GM12878 (cell line): Measurements from ENCODE around the gene CREB3L4. TPM values are rescaled to one million over a fixed set of nuclear protein-coding genes. Genes with fewer than 3 reads are reported as not detected.

ENCODE experiments used
- ATAC-seq: fragments of 200-7000 bp; cut with Tn5 transposase; 3 replicates; pipeline ENCODE4 v1.9.1; 2020; ENCODE audit warnings: mild to moderate bottlenecking, moderate library complexity
- BruUV-seq: library from RNA; stranded (reverse); fragments of 400-500 nt; replicated peaks from 2 replicates; lab custom pipeline; 2021; lab: Mats Ljungman, UMichigan
- CTCF ChIA-PET: fragments of 300-600 bp; sonication (Branson Sonifier 250); formaldehyde crosslinking; extraction: SDS; loops from one replicate; lab custom pipeline; 2021; ENCODE audit warnings: inconsistent platforms; lab: Yijun Ruan, JAX
- POLR2A ChIA-PET: fragments of 350-600 bp; formaldehyde crosslinking; extraction: SDS; loops from one replicate; lab custom pipeline; 2021; ENCODE audit warnings: inconsistent platforms; lab: Charles Lee
- RAD21 ChIA-PET: fragments of 300-600 bp; sonication (Branson Sonifier 250); formaldehyde crosslinking; loops from one replicate; lab custom pipeline; 2023; ENCODE audit warnings: antibody characterized with exemption; ENCODE audit not compliant: unreplicated experiment; lab: Charles Lee
- SMC1A ChIA-PET: fragments of 300-600 bp; sonication (Branson Sonifier 250); formaldehyde crosslinking; loops from one replicate; lab custom pipeline; 2023; ENCODE audit not compliant: unreplicated experiment, uncharacterized antibody; lab: Charles Lee
- DNase-seq: peaks from one replicate; pipeline ENCODE4 v3.0.0-alpha.2; 2011; ENCODE audit warnings: low read depth, low spot score
- FAIRE-seq: peaks from 3 replicates; lab custom pipeline; 2011; peaks lifted over from hg19 to GRCh38; lab: Jason Lieb, UNC
- H2AFZ ChIP-seq: 2 replicates; pipeline ENCODE4 v1.6.0; 2011; ENCODE audit warnings: low read depth, low read length, control low read depth; ENCODE audit not compliant: control insufficient read depth
- H3K27ac ChIP-seq: 2 replicates; pipeline ENCODE4 v1.5.1; 2011; ENCODE audit warnings: control low read depth; ENCODE audit not compliant: control insufficient read depth, insufficient read depth
- H3K27me3 ChIP-seq, 2 experiments: replicated peaks in 1 of 2; 2 replicates each; pipeline versions ENCODE4 v1.6.0 to v1.6.1; 2011; ENCODE audit warnings: low read length in 1 of 2; ENCODE audit not compliant: control insufficient read depth in 2 of 2, insufficient read depth in 2 of 2
- H3K36me3 ChIP-seq, 2 experiments: 2 replicates each; pipeline ENCODE4 v1.5.1; 2011; ENCODE audit warnings: low read length in 1 of 2; ENCODE audit not compliant: control insufficient read depth in 2 of 2, insufficient read depth in 2 of 2
- H3K4me1 ChIP-seq: 2 replicates; pipeline ENCODE4 v1.6.1; 2011; ENCODE audit warnings: mild to moderate bottlenecking, low read length, moderate library complexity, mixed read lengths; ENCODE audit not compliant: control insufficient read depth, insufficient read depth
- H3K4me2 ChIP-seq: 2 replicates; pipeline ENCODE4 v1.6.0; 2011; ENCODE audit warnings: control low read depth; ENCODE audit not compliant: control insufficient read depth, insufficient read depth
- H3K4me3 ChIP-seq: fragments of 200-600 bp; sonication (generic); 2 replicates; pipeline ENCODE4 v1.5.1; 2016
- H3K79me2 ChIP-seq: 2 replicates; pipeline ENCODE4 v1.6.0; 2011; ENCODE audit warnings: low read length; ENCODE audit not compliant: control insufficient read depth, insufficient read depth
- H3K9ac ChIP-seq: 2 replicates; pipeline ENCODE4 v1.8.0; 2011; ENCODE audit warnings: low read length, control low read depth, mixed read lengths; ENCODE audit not compliant: control insufficient read depth, insufficient read depth
- H3K9me3 ChIP-seq: replicated peaks from 3 replicates; pipeline ENCODE4 v1.5.1; 2011; ENCODE audit warnings: mild to moderate bottlenecking, low read length; ENCODE audit not compliant: control insufficient read depth, insufficient read depth
- H4K20me1 ChIP-seq: 2 replicates; pipeline ENCODE4 v1.6.0; 2011; ENCODE audit not compliant: control insufficient read depth, insufficient read depth
- BHLHE40 ChIP-seq, 2 experiments: fragments of 450-650 bp in 1 of 2; IDR thresholded peaks; 2 replicates each; pipeline ENCODE4 v1.6.1; 2011 to 2017; ENCODE audit warnings: low read depth in 2 of 2, borderline replicate concordance in 1 of 2, improper control_type of control experiment in 1 of 2, low read length in 1 of 2, mild to moderate bottlenecking in 1 of 2
- CHD4 ChIP-seq: fragments of 200-600 bp; sonication (generic); IDR thresholded peaks from 2 replicates; pipeline ENCODE4 v1.6.1; 2016; ENCODE audit warnings: mild to moderate bottlenecking
- E2F4 ChIP-seq: IDR thresholded peaks from 2 replicates; pipeline ENCODE4 v1.6.1; 2012; ENCODE audit warnings: low read depth, low read length, improper control_type of control experiment
- EGR1 ChIP-seq, 2 experiments: IDR thresholded peaks; 1 replicate in 1 of 2; 2 replicates in 1 of 2; pipeline ENCODE4 v1.6.1; 2011 to 2012; ENCODE audit warnings: low read depth in 2 of 2, low read length in 2 of 2, borderline replicate concordance in 1 of 2, mild to moderate bottlenecking in 1 of 2, moderate library complexity in 1 of 2
- HCFC1 ChIP-seq: fragments of 150-350 bp; IDR thresholded peaks from 2 replicates; pipeline ENCODE4 v1.6.1; 2014; ENCODE audit warnings: low read length
- KAT2A ChIP-seq: conservative IDR thresholded peaks from 2 replicates; pipeline ENCODE4 v1.6.1; 2011; ENCODE audit warnings: low read depth, low read length; ENCODE audit not compliant: control insufficient read depth
- MTA2 ChIP-seq: fragments of 450-650 bp; IDR thresholded peaks from 2 replicates; pipeline ENCODE4 v1.6.1; 2016; ENCODE audit warnings: low read depth, mild to moderate bottlenecking, moderate library complexity
- NR2F1 ChIP-seq: fragments of 450-650 bp; conservative IDR thresholded peaks from 2 replicates; pipeline ENCODE4 v1.6.1; 2017; ENCODE audit warnings: mild to moderate bottlenecking
- RAD21 ChIP-seq: IDR thresholded peaks from 2 replicates; pipeline ENCODE4 v1.6.1; 2011; ENCODE audit warnings: mild to moderate bottlenecking, low read depth, low read length, moderate library complexity; ENCODE audit not compliant: insufficient read depth
- RELA ChIP-seq: fragments of 450-650 bp; IDR thresholded peaks from 2 replicates; pipeline ENCODE4 v1.8.0; 2014; ENCODE audit warnings: borderline replicate concordance; ENCODE audit not compliant: partially characterized antibody
- SUZ12 ChIP-seq: fragments of 200-600 bp; sonication (generic); IDR thresholded peaks from one replicate; pipeline ENCODE4 v1.6.1; 2018; ENCODE audit warnings: antibody characterized with exemption, mild to moderate bottlenecking; ENCODE audit not compliant: unreplicated experiment
- USF2 ChIP-seq: IDR thresholded peaks from 2 replicates; pipeline ENCODE4 v1.6.1; 2011; ENCODE audit warnings: low read depth, low read length, improper control_type of control experiment, borderline replicate concordance
- WRNIP1 ChIP-seq: IDR thresholded peaks from 2 replicates; pipeline ENCODE4 v1.6.1; 2011; ENCODE audit warnings: low read depth, low read length, improper control_type of control experiment, borderline replicate concordance
- ZNF622 ChIP-seq: fragments of 450-650 bp; IDR thresholded peaks from 2 replicates; pipeline ENCODE4 v1.6.1; 2017; ENCODE audit warnings: mild to moderate bottlenecking, inconsistent platforms
- ZNF687 ChIP-seq: fragments of 450-650 bp; IDR thresholded peaks from 2 replicates; pipeline ENCODE4 v1.6.1; 2017; ENCODE audit warnings: mild to moderate bottlenecking, moderate library complexity
- WGBS: methylation state at CpG from one replicate; pipeline ENCODE4 v1.1.6; 2016; ENCODE audit warnings: low lambda C conversion rate; ENCODE audit not compliant: insufficient replicate concordance, insufficient coverage; ENCODE audit errors: missing lambda C conversion rate; 5-methylcytosine and 5-hydroxymethylcytosine counted together
- in situ Hi-C: fragments of 300-500 bp; cut with MboI; formaldehyde crosslinking; loops from 9 replicates; pipeline ENCODE4 v1.14.3; 2018; ENCODE audit warnings: mixed read lengths
- intact Hi-C: fragments of 100-400 bp; cut with micrococcal nuclease; formaldehyde crosslinking; loops from one replicate; pipeline ENCODE4 v1.14.2; 2022; ENCODE audit not compliant: unreplicated experiment
- polyA plus RNA-seq, 11 experiments: library from polyadenylated mRNA; depleted of rRNA in 4 of 11; unstranded in 6 of 11; stranded (reverse) in 5 of 11; fragments of >200 nt; fragmentation: Nextera tagmentation in 4 of 11; fragmentation: Illumina TruSeq in 1 of 11; extraction: Ambion mirVana in 4 of 11; extraction: Trizol in 1 of 11; gene quantifications; 1 replicate in 1 of 11; 2 replicates in 10 of 11; pipeline versions ENCODE4 v1.2.1 to v1.2.3, GENCODE V29; 2011 to 2016; ENCODE audit warnings: inconsistent platforms in 2 of 11, missing spikeins in 2 of 11, low read depth in 1 of 11
- total RNA-seq, 4 experiments: library from RNA; depleted of rRNA in 3 of 4; stranded (reverse); fragments of >200 nt in 3 of 4; fragmentation: Illumina TruSeq in 1 of 4; extraction: Trizol in 1 of 4; gene quantifications; 2 replicates each; pipeline versions ENCODE4 v1.2.1 to v1.2.3, GENCODE V29; 2013 to 2021

Gene CREB3L4
- total and polyA plus RNA-seq, 10 of the 15 experiments (the other 5 are each of a cell fraction or from before 2014, with no cell fraction given) = 9.7 to 14.0 (median 12.1) TPM

DNA sequence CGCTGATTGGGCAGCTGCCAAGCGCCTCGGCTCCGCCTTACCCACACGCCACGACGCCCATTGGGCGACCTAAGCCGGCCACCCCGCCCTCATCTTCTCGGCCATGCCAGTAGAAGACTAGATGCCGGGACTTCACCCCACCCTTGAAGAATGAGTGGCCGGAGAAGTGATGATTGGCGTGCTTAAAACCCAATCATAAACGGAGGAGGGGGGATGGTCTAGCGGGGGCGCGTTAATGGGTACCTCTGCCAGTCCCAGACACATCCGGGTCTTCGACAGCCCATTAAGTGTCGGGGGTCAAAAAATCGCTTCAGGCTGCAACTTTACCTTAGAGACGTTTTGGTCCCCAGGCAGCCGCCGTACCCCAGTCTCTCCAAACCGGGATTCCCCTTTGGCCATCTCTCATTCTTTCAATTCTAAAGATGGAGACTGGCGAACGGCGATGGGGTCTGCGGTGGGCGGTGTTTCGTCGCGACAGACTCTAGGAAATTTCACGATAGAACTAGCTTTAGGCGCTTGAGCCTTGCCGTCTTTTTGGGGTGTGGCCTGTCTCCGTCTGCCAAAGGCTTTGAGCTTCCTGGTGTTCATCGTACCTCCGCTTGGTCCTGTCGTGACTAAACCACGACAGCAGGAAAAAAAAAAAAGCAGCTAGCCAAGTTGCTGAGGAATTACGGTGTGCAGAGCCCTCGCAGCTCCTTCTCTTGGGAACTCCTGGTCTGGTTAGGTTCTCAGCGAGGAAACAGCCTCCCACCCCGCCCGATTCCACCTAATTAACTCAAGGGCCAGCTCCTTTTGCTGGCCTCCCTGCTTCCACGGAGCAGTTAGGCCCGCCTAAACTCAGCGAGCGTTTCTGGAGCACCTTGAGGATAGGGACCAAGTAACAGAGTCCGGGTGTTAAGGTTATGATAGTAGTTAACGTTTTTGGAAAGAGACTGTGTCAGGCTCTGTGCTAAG, 44.5 kb upstream of the CREB3L4 start, which contains the start of gene GATAD2B:
Gene GATAD2B, minus strand, starts transcription at position 1 of the 954 bp plus-strand sequence. CDS start 94,625 bp downstream, outside the sequence.
- intact Hi-C loops (loop anchor here (2.0 to 5.0 kb wide), 5 partner anchors 22 to 194 kb away; partner anchors contain the start of genes INTS3 and RAB13), in situ Hi-C loops (no loop called here)
- Histone ChIP-seq H3K79me2 (peaks cover 49% of the 10 kb centered on the region), H3K9ac (peak within 1 kb of the TSS; percentile 99), H3K4me3 (peak within 1 kb of the TSS; percentile 98), H3K4me1 (peaks cover 11% of the 10 kb centered on the region), H3K36me3 (no peaks in the 10 kb centered on the region), H3K27me3 (no peaks in the 10 kb centered on the region), H3K9me3 (no peaks in the 10 kb centered on the region), H3K27ac (peak within 1 kb of the TSS; percentile 99), H4K20me1 (no peaks in the 10 kb centered on the region), H2AFZ (peak within 1 kb of the TSS; percentile 77), H3K4me2 (peak within 1 kb of the TSS; percentile 93)
- POLR2A ChIA-PET = interaction anchor here (0.6 to 10.1 kb wide), 18 partner anchors 21 to 1281 kb away, joined by 3 to 83 read pairs (median 3); partner anchors contain the start of genes CREB3L4, CRTC2, DENND4B and JTB
- FAIRE-seq (peak; percentile 91), DNase-seq (peak; percentile 100), ATAC-seq (peak; percentile 96)
- TSS peak; percentile 98 for BruUV-seq
- CTCF ChIA-PET = interaction anchor here (0.8 to 14.9 kb wide), 15 partner anchors 22 to 348 kb away, joined by 3 to 138 read pairs (median 5); partner anchors contain the start of genes CREB3L4, DENND4B, JTB and RAB13
- WGBS = under 1% methylated on average over 53 of the region's 53 CpGs
- RAD21 ChIA-PET = interaction anchor here (0.7 to 6.4 kb wide), 18 partner anchors 12 to 276 kb away, joined by 3 to 55 read pairs (median 6); partner anchors contain the start of genes CREB3L4, DENND4B, JTB and RAB13
- SMC1A ChIA-PET = interaction anchor here (0.9 to 7.7 kb wide), 10 partner anchors 22 to 118 kb away, joined by 3 to 59 read pairs (median 8); partner anchors contain the start of genes CREB3L4, DENND4B, RAB13 and SLC39A1
- peak; percentile 20; the same call in 1 of the 2 replicates for TF ChIP-seq RAD21
- TF ChIP-seq EGR1 (IDR thresholded peaks at IDR 0.05; ENCODE audit: borderline replicate concordance in 1 of 2, low read depth in 2 of 2, low read length in 2 of 2) = peak in 1 of 2 experiments; percentile 89; a peak in 2 of 3 replicates
- TF ChIP-seq RELA = peak; percentile 90
- no peak for TF ChIP-seq ZNF622
- peak in 1 of 2 experiments; percentile 27; a peak in 2 of 4 replicates for TF ChIP-seq BHLHE40 (IDR thresholded peaks at IDR 0.05; ENCODE audit: borderline replicate concordance in 1 of 2, low read depth in 2 of 2, low read length in 1 of 2)
- TF ChIP-seq ZNF687 = peak; percentile 43
- no peak for TF ChIP-seq NR2F1
- TF ChIP-seq WRNIP1 = no peak; the same call in 1 of the 2 replicates
- TF ChIP-seq KAT2A = no peak
- no peak for TF ChIP-seq E2F4
- TF ChIP-seq USF2 = no peak
- peak; percentile 73 for TF ChIP-seq MTA2
- TF ChIP-seq HCFC1 = peak; percentile 59
- TF ChIP-seq SUZ12 = no peak
- no peak for TF ChIP-seq CHD4
